HEK293 (cell line): ENCODE measurements around the gene ADK.

Experiments used
- HOXA7 ChIP-seq: sonication (generic); formaldehyde crosslinking; IDR thresholded peaks from 2 replicates; pipeline ENCODE4 v1.8.1; 2022; ENCODE audit warnings: missing genetic modification reagents, borderline replicate concordance
- KLF1 ChIP-seq: fragments of 450-650 bp; formaldehyde crosslinking; IDR thresholded peaks from 2 replicates; pipeline ENCODE4 v1.5.1; 2016; ENCODE audit warnings: missing biosample characterization, missing genetic modification characterization
- OSR2 ChIP-seq: fragments of 450-650 bp; formaldehyde crosslinking; IDR thresholded peaks from 2 replicates; pipeline ENCODE4 v1.5.1; 2016; ENCODE audit warnings: missing biosample characterization, missing genetic modification characterization
- ZBTB21 ChIP-seq: fragments of 450-650 bp; formaldehyde crosslinking; IDR thresholded peaks from 2 replicates; pipeline ENCODE4 v1.5.1; 2017; ENCODE audit warnings: missing biosample characterization, missing genetic modification characterization
- ZFHX2 ChIP-seq: fragments of 450-650 bp; formaldehyde crosslinking; conservative IDR thresholded peaks from 2 replicates; pipeline ENCODE4 v1.5.1; 2016; ENCODE audit warnings: missing biosample characterization, missing genetic modification characterization
- ZNF146 ChIP-seq: fragments of 450-650 bp; formaldehyde crosslinking; IDR thresholded peaks from 2 replicates; pipeline ENCODE4 v1.5.1; 2016; ENCODE audit warnings: missing biosample characterization, missing genetic modification characterization
- ZNF157 ChIP-seq: fragments of 450-650 bp; formaldehyde crosslinking; IDR thresholded peaks from 2 replicates; pipeline ENCODE4 v1.5.1; 2016; ENCODE audit warnings: missing biosample characterization, missing genetic modification characterization
- ZNF16 ChIP-seq: fragments of 450-650 bp; formaldehyde crosslinking; IDR thresholded peaks from 2 replicates; pipeline ENCODE4 v1.5.1; 2016; ENCODE audit warnings: low read depth, missing biosample characterization, missing genetic modification characterization
- ZNF175 ChIP-seq: fragments of 450-650 bp; formaldehyde crosslinking; IDR thresholded peaks from 2 replicates; pipeline ENCODE4 v1.5.1; 2016; ENCODE audit warnings: missing biosample characterization, missing genetic modification characterization
- ZNF223 ChIP-seq: fragments of 450-650 bp; formaldehyde crosslinking; IDR thresholded peaks from 2 replicates; pipeline ENCODE4 v1.5.1; 2016; ENCODE audit warnings: missing biosample characterization, missing genetic modification characterization
- ZNF23 ChIP-seq: fragments of 450-650 bp; formaldehyde crosslinking; IDR thresholded peaks from 2 replicates; pipeline ENCODE4 v1.5.1; 2016; ENCODE audit warnings: missing biosample characterization, missing genetic modification characterization, borderline replicate concordance
- ZNF292 ChIP-seq: fragments of 450-650 bp; formaldehyde crosslinking; IDR thresholded peaks from 2 replicates; pipeline ENCODE4 v1.5.1; 2016; ENCODE audit warnings: low read depth, missing biosample characterization, missing genetic modification characterization, borderline replicate concordance
- ZNF324 ChIP-seq: fragments of 450-650 bp; formaldehyde crosslinking; IDR thresholded peaks from 2 replicates; pipeline ENCODE4 v1.5.1; 2016; ENCODE audit warnings: missing biosample characterization, missing genetic modification characterization
- ZNF366 ChIP-seq: fragments of 450-650 bp; formaldehyde crosslinking; conservative IDR thresholded peaks from 2 replicates; pipeline ENCODE4 v1.5.1; 2016; ENCODE audit warnings: missing biosample characterization, missing genetic modification characterization
- ZNF37A ChIP-seq: fragments of 450-650 bp; IDR thresholded peaks from 2 replicates; pipeline ENCODE4 v1.5.1; 2018; ENCODE audit warnings: missing biosample characterization, missing genetic modification characterization
- ZNF423 ChIP-seq: fragments of 450-650 bp; formaldehyde crosslinking; IDR thresholded peaks from 2 replicates; pipeline ENCODE4 v1.5.1; 2016; ENCODE audit warnings: missing biosample characterization, missing genetic modification characterization
- ZNF48 ChIP-seq: fragments of 450-650 bp; formaldehyde crosslinking; IDR thresholded peaks from 2 replicates; pipeline ENCODE4 v1.5.1; 2016; ENCODE audit warnings: missing biosample characterization, missing genetic modification characterization
- ZNF621 ChIP-seq: fragments of 450-650 bp; formaldehyde crosslinking; IDR thresholded peaks from 2 replicates; pipeline ENCODE4 v1.5.1; 2017; ENCODE audit warnings: missing biosample characterization, missing genetic modification characterization
- ZNF660 ChIP-seq: fragments of 450-650 bp; IDR thresholded peaks from 2 replicates; pipeline ENCODE4 v1.5.1; 2018; ENCODE audit warnings: missing biosample characterization, mild to moderate bottlenecking, missing genetic modification characterization
- ZSCAN23 ChIP-seq: fragments of 450-650 bp; formaldehyde crosslinking; IDR thresholded peaks from 2 replicates; pipeline ENCODE4 v1.5.1; 2016; ENCODE audit warnings: missing biosample characterization, missing genetic modification characterization
- TF ChIP-seq, protein P1 (sequence below): fragments of 450-650 bp; formaldehyde crosslinking; IDR thresholded peaks from 2 replicates; pipeline ENCODE4 v1.5.1; 2016; ENCODE audit warnings: missing biosample characterization, missing genetic modification characterization
- TF ChIP-seq, protein P2 (sequence below): fragments of 450-650 bp; formaldehyde crosslinking; IDR thresholded peaks from 2 replicates; pipeline ENCODE4 v1.5.1; 2017; ENCODE audit warnings: missing biosample characterization, missing genetic modification characterization
- TF ChIP-seq, protein P3 (sequence below): fragments of 450-650 bp; formaldehyde crosslinking; IDR thresholded peaks from 2 replicates; pipeline ENCODE4 v1.5.1; 2016; ENCODE audit warnings: missing biosample characterization, missing genetic modification characterization

Gene ADK

DNA sequence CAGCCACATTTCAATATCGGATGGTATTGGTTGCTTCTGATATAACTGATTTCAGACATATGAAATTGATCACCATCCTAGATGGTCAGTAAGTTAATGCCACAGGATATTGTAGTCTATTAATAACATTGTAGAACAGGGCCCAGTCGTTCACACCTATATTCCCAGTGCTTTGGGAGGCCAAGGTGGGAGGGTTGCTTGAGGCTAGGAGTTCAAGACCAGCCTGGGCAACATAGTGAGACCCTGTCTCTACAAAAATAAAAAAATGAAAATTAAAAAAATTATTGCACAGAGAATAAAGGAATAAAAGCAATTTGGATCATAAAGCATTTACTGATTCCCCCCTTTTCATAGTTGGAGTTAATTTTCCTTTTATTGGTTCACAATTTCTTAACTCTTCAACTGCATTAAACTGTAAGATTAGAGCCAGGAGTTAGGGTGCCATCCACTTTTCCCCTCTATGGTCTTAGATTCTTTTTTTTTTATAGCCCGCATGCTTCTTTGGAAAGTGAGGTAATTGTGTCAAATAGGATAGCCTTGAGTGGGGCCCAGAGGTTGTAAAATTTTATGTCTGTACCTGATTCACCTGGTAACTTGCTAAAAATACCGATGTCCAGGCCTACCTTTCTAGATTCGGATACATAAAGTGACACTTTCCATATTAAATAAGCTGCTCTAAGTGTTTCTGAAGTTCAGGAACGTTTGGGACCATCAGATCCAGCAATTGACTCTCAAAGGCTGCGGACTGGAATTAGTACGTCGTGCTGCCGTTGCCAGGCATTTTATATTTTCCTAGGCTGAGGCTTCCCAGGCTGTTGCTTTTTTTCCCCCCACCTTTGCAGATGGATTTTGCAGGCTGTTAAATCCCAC is 24.7 kb downstream of the ADK start (continued):
- TF ChIP-seq, protein P1, sequence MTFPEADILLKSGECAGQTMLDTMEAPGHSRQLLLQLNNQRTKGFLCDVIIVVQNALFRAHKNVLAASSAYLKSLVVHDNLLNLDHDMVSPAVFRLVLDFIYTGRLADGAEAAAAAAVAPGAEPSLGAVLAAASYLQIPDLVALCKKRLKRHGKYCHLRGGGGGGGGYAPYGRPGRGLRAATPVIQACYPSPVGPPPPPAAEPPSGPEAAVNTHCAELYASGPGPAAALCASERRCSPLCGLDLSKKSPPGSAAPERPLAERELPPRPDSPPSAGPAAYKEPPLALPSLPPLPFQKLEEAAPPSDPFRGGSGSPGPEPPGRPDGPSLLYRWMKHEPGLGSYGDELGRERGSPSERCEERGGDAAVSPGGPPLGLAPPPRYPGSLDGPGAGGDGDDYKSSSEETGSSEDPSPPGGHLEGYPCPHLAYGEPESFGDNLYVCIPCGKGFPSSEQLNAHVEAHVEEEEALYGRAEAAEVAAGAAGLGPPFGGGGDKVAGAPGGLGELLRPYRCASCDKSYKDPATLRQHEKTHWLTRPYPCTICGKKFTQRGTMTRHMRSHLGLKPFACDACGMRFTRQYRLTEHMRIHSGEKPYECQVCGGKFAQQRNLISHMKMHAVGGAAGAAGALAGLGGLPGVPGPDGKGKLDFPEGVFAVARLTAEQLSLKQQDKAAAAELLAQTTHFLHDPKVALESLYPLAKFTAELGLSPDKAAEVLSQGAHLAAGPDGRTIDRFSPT (tag by site-specific recombination): no peak
- TF ChIP-seq ZNF23 (tag by site-specific recombination) (no peak), ZNF48 (tag by site-specific recombination) (no peak), ZNF37A (tag by site-specific recombination) (no peak), ZFHX2 (tag by site-specific recombination) (no peak), ZNF621 (no peak), ZNF366 (tag by site-specific recombination) (no peak), HOXA7 (CRISPR knock-in tag) (no peak), ZNF175 (tag by site-specific recombination) (no peak), ZNF223 (tag by site-specific recombination) (no peak), ZNF423 (no peak), ZBTB21 (no peak), ZNF157 (no peak), ZSCAN23 (tag by site-specific recombination) (no peak), ZNF16 (tag by site-specific recombination) (no peak), ZNF292 (tag by site-specific recombination) (no peak), OSR2 (tag by site-specific recombination) (no peak), KLF1 (tag by site-specific recombination) (no peak), ZNF660 (no peak), ZNF146 (tag by site-specific recombination) (no peak), ZNF324 (tag by site-specific recombination) (no peak)
- TF ChIP-seq, protein P2, sequence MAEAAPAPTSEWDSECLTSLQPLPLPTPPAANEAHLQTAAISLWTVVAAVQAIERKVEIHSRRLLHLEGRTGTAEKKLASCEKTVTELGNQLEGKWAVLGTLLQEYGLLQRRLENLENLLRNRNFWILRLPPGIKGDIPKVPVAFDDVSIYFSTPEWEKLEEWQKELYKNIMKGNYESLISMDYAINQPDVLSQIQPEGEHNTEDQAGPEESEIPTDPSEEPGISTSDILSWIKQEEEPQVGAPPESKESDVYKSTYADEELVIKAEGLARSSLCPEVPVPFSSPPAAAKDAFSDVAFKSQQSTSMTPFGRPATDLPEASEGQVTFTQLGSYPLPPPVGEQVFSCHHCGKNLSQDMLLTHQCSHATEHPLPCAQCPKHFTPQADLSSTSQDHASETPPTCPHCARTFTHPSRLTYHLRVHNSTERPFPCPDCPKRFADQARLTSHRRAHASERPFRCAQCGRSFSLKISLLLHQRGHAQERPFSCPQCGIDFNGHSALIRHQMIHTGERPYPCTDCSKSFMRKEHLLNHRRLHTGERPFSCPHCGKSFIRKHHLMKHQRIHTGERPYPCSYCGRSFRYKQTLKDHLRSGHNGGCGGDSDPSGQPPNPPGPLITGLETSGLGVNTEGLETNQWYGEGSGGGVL: peak; percentile 26; the same call in 1 of the 2 replicates
- TF ChIP-seq, protein P3, sequence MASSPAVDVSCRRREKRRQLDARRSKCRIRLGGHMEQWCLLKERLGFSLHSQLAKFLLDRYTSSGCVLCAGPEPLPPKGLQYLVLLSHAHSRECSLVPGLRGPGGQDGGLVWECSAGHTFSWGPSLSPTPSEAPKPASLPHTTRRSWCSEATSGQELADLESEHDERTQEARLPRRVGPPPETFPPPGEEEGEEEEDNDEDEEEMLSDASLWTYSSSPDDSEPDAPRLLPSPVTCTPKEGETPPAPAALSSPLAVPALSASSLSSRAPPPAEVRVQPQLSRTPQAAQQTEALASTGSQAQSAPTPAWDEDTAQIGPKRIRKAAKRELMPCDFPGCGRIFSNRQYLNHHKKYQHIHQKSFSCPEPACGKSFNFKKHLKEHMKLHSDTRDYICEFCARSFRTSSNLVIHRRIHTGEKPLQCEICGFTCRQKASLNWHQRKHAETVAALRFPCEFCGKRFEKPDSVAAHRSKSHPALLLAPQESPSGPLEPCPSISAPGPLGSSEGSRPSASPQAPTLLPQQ: peak; percentile 94
